HepG2 (cell line): ENCODE measurements around the gene CASTOR1. TPM values are rescaled to one million over a fixed set of nuclear protein-coding genes. Genes with fewer than 3 reads are reported as not detected.

Source experiments
- ARID2 ChIP-seq: sonication (generic); formaldehyde crosslinking; IDR thresholded peaks from 2 replicates; pipeline ENCODE4 v1.8.1; 2022; ENCODE audit warnings: mild to moderate bottlenecking, missing genetic modification reagents, borderline replicate concordance
- CC2D1A ChIP-seq: sonication (generic); formaldehyde crosslinking; IDR thresholded peaks from 2 replicates; pipeline ENCODE4 v1.8.1; 2023; ENCODE audit warnings: mild to moderate bottlenecking, missing genetic modification reagents
- FOXM1 ChIP-seq: sonication (generic); formaldehyde crosslinking; IDR thresholded peaks from 2 replicates; pipeline ENCODE4 v1.5.0; 2020; ENCODE audit warnings: missing genetic modification reagents
- HCFC1 ChIP-seq: fragments of 150-350 bp; IDR thresholded peaks from 2 replicates; pipeline ENCODE4 v1.6.1; 2014; ENCODE audit warnings: low read depth, low read length
- HDAC6 ChIP-seq: fragments of 200-600 bp; sonication (generic); IDR thresholded peaks from 2 replicates; pipeline ENCODE4 v1.7.0; 2017; ENCODE audit warnings: mild to moderate bottlenecking, antibody characterized with exemption, low read length, low read depth
- IKZF1 ChIP-seq: fragments of 450-650 bp; IDR thresholded peaks from 2 replicates; pipeline ENCODE4 v1.7.1; 2016
- NFYC ChIP-seq: IDR thresholded peaks from 2 replicates; pipeline ENCODE4 v1.6.1; 2016; ENCODE audit warnings: missing genetic modification reagents, missing compliant biosample characterization
- NR2C2 ChIP-seq: sonication (generic); formaldehyde crosslinking; IDR thresholded peaks from 2 replicates; pipeline ENCODE4 v1.4.0; 2020; ENCODE audit warnings: missing genetic modification reagents, mild to moderate bottlenecking, moderate library complexity, borderline replicate concordance
- RBAK ChIP-seq: sonication (generic); formaldehyde crosslinking; IDR thresholded peaks from 2 replicates; pipeline ENCODE4 v1.5.1; 2020; ENCODE audit warnings: mild to moderate bottlenecking, missing genetic modification reagents
- RFX5 ChIP-seq: IDR thresholded peaks from 2 replicates; pipeline ENCODE4 v1.6.1; 2011; ENCODE audit warnings: low read depth, low read length, improper control_type of control experiment
- SCMH1 ChIP-seq: sonication (generic); formaldehyde crosslinking; IDR thresholded peaks from 2 replicates; pipeline ENCODE4 v1.9.0; 2021; ENCODE audit warnings: missing genetic modification reagents, mild to moderate bottlenecking, borderline replicate concordance
- SPEN ChIP-seq: sonication (generic); formaldehyde crosslinking; IDR thresholded peaks from 2 replicates; pipeline ENCODE4 v1.5.1; 2020; ENCODE audit warnings: low read depth, mild to moderate bottlenecking, missing genetic modification reagents
- TAF15 ChIP-seq: fragments of 200-400 bp; formaldehyde crosslinking; IDR thresholded peaks from one replicate; pipeline ENCODE4 v1.6.1; 2018; ENCODE audit warnings: mild to moderate bottlenecking, low read depth, low read length; ENCODE audit not compliant: poor library complexity, severe bottlenecking
- TBP ChIP-seq: sonication (generic); formaldehyde crosslinking; IDR thresholded peaks from 2 replicates; pipeline ENCODE4 v1.5.0; 2020; ENCODE audit warnings: missing genetic modification reagents
- TCF7L2 ChIP-seq: IDR thresholded peaks from 2 replicates; pipeline ENCODE4 v1.6.1; 2011; ENCODE audit warnings: mild to moderate bottlenecking, low read depth, low read length, moderate library complexity
- ZBTB1 ChIP-seq: sonication (generic); formaldehyde crosslinking; IDR thresholded peaks from 2 replicates; pipeline ENCODE4 v1.4.0; 2020; ENCODE audit warnings: missing genetic modification reagents, borderline replicate concordance
- ZBTB20 ChIP-seq: sonication (generic); formaldehyde crosslinking; IDR thresholded peaks from 2 replicates; pipeline ENCODE4 v1.8.1; 2023; ENCODE audit warnings: missing genetic modification reagents, low read depth, mild to moderate bottlenecking, borderline replicate concordance
- ZBTB7A ChIP-seq: sonication (generic); formaldehyde crosslinking; IDR thresholded peaks from 2 replicates; pipeline ENCODE4 v1.8.0; 2022; ENCODE audit warnings: mild to moderate bottlenecking, missing genetic modification reagents
- ZFP62 ChIP-seq: sonication (generic); formaldehyde crosslinking; IDR thresholded peaks from 2 replicates; pipeline ENCODE4 v1.4.0; 2020; ENCODE audit warnings: missing genetic modification reagents
- ZKSCAN1 ChIP-seq: fragments of 150-350 bp; IDR thresholded peaks from 2 replicates; pipeline ENCODE4 v1.6.1; 2014; ENCODE audit warnings: low read length
- ZKSCAN8 ChIP-seq: IDR thresholded peaks from 2 replicates; pipeline ENCODE4 v1.6.1; 2016; ENCODE audit warnings: borderline replicate concordance, missing genetic modification reagents, missing compliant biosample characterization
- ZNF253 ChIP-seq: sonication (generic); formaldehyde crosslinking; IDR thresholded peaks from 2 replicates; pipeline ENCODE4 v1.8.0; 2022; ENCODE audit warnings: mild to moderate bottlenecking, missing genetic modification reagents, borderline replicate concordance
- ZNF639 ChIP-seq: conservative IDR thresholded peaks from 2 replicates; pipeline ENCODE4 v1.6.1; 2018; ENCODE audit warnings: missing genetic modification reagents
- ZNF678 ChIP-seq: sonication (generic); formaldehyde crosslinking; IDR thresholded peaks from 2 replicates; pipeline ENCODE4 v1.4.0; 2020; ENCODE audit warnings: mild to moderate bottlenecking, missing genetic modification reagents
- ZNF761 ChIP-seq: sonication (generic); formaldehyde crosslinking; conservative IDR thresholded peaks from 2 replicates; pipeline ENCODE4 v1.4.0; 2020; ENCODE audit warnings: mild to moderate bottlenecking, missing genetic modification reagents
- ZNF839 ChIP-seq: sonication (generic); formaldehyde crosslinking; IDR thresholded peaks from 2 replicates; pipeline ENCODE4 v1.4.0; 2020; ENCODE audit warnings: missing genetic modification reagents, mild to moderate bottlenecking, borderline replicate concordance
- ZSCAN12 ChIP-seq: sonication (generic); formaldehyde crosslinking; IDR thresholded peaks from 2 replicates; pipeline ENCODE4 v1.9.0; 2021; ENCODE audit warnings: mild to moderate bottlenecking, missing genetic modification reagents
- polyA plus RNA-seq, 8 experiments: library from polyadenylated mRNA; depleted of rRNA in 3 of 8; stranded (reverse) in 7 of 8; unstranded in 1 of 8; fragments of >200 nt; fragmentation: Illumina TruSeq in 4 of 8; extraction: Trizol in 4 of 8; gene quantifications; 2 replicates each; pipeline versions ENCODE4 v1.2.1 to v1.2.3, GENCODE V29; 2011 to 2016; ENCODE audit warnings: low read depth in 4 of 8, missing spikeins in 1 of 8, mixed read lengths in 1 of 8; ENCODE audit not compliant: insufficient read depth in 1 of 8
- total RNA-seq, 5 experiments: library from RNA; depleted of rRNA; stranded (reverse); fragments of >200 nt; fragmentation: Illumina TruSeq; extraction: Trizol; gene quantifications; 2 replicates each; pipeline ENCODE4 v1.2.3, GENCODE V29; 2016; ENCODE audit warnings: low read depth in 1 of 5
- TF ChIP-seq, protein P1 (sequence below): sonication (generic); formaldehyde crosslinking; IDR thresholded peaks from 2 replicates; pipeline ENCODE4 v1.4.0; 2020; ENCODE audit warnings: missing genetic modification reagents
- TF ChIP-seq, protein P2 (sequence below): sonication (generic); formaldehyde crosslinking; IDR thresholded peaks from 2 replicates; pipeline ENCODE4 v1.8.0; 2022; ENCODE audit warnings: mild to moderate bottlenecking, missing genetic modification reagents, borderline replicate concordance

The CASTOR1 gene
- total and polyA plus RNA-seq, 2 of the 13 experiments (the other 11 are each of a cell fraction or from before 2014, with no cell fraction given) = 2.6 to 4.4 TPM

GRCh38 chr22:30326706-30327362, 37.5 kb upstream of the CASTOR1 start, which contains the start of gene TBC1D10A (continued):
- TF ChIP-seq ZBTB1 (CRISPR knock-in tag) (no peak), ZBTB20 (CRISPR knock-in tag) (no peak), ARID2 (CRISPR knock-in tag) (no peak), SCMH1 (CRISPR knock-in tag) (no peak), ZFP62 (CRISPR knock-in tag) (no peak), NFYC (CRISPR knock-in tag) (peak; percentile 52), HCFC1 (no peak), RFX5 (no peak; the same call in 1 of the 2 replicates), CC2D1A (CRISPR knock-in tag) (no peak), HDAC6 (no peak), FOXM1 (CRISPR knock-in tag) (no peak), ZSCAN12 (CRISPR knock-in tag) (no peak), ZNF839 (CRISPR knock-in tag) (no peak), ZKSCAN1 (no peak), NR2C2 (CRISPR knock-in tag) (no peak), ZNF761 (CRISPR knock-in tag) (no peak), TAF15 (no peak), ZBTB7A (CRISPR knock-in tag) (no peak), ZNF639 (CRISPR knock-in tag) (no peak), SPEN (CRISPR knock-in tag) (peak; percentile 61; the same call in 1 of the 2 replicates), TCF7L2 (no peak), RBAK (CRISPR knock-in tag) (no peak), TBP (CRISPR knock-in tag) (no peak), ZNF678 (CRISPR knock-in tag) (no peak), ZNF253 (CRISPR knock-in tag) (no peak), IKZF1 (no peak), ZKSCAN8 (CRISPR knock-in tag) (no peak)
- TF ChIP-seq, protein P1, sequence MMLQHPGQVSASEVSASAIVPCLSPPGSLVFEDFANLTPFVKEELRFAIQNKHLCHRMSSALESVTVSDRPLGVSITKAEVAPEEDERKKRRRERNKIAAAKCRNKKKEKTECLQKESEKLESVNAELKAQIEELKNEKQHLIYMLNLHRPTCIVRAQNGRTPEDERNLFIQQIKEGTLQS (CRISPR knock-in tag) = no peak
- TF ChIP-seq, protein P2, sequence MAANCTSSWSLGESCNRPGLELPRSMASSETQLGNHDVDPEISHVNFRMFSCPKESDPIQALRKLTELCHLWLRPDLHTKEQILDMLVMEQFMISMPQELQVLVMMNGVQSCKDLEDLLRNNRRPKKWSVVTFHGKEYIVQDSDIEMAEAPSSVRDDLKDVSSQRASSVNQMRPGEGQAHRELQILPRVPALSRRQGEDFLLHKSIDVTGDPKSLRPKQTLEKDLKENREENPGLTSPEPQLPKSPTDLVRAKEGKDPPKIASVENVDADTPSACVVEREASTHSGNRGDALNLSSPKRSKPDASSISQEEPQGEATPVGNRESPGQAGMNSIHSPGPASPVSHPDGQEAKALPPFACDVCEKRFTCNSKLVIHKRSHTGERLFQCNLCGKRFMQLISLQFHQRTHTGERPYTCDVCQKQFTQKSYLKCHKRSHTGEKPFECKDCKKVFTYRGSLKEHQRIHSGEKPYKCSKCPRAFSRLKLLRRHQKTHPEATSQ = no peak
